PC-9 (cell line): Measurements from ENCODE around the gene SAMHD1. TPM values are rescaled to one million over a fixed set of nuclear protein-coding genes. Genes with fewer than 3 reads are reported as not detected.

Source experiments
- BruUV-seq: library from RNA; stranded (reverse); fragments of 400-500 nt; replicated peaks from 2 replicates; lab custom pipeline; 2021; lab: Mats Ljungman, UMichigan
- CTCF ChIA-PET: fragments of 300-600 bp; sonication (Branson Sonifier 250); formaldehyde crosslinking; loops from one replicate; lab custom pipeline; 2022; ENCODE audit warnings: antibody characterized with exemption; lab: Charles Lee
- POLR2A ChIA-PET: fragments of 300-600 bp; sonication (Branson Sonifier 250); formaldehyde crosslinking; loops from one replicate; lab custom pipeline; 2022; ENCODE audit warnings: antibody characterized with exemption; ENCODE audit not compliant: unreplicated experiment; lab: Charles Lee
- DNase-seq, 2 experiments: peaks; one replicate each; pipeline versions ENCODE4 v3.0.0 to v3.0.0-alpha.2; 2015 to 2022; ENCODE audit warnings: mixed read lengths in 1 of 2
- H2AFZ ChIP-seq: fragments of 200-600 bp; sonication (generic); 2 replicates; pipeline ENCODE4 v1.8.1; 2017; ENCODE audit warnings: antibody characterized with exemption
- H3F3A ChIP-seq: fragments of 200-600 bp; sonication (generic); 2 replicates; pipeline ENCODE4 v1.8.1; 2017; ENCODE audit warnings: antibody characterized with exemption, mild to moderate bottlenecking, low read depth; ENCODE audit not compliant: insufficient read depth
- H3K27ac ChIP-seq: fragments of 200-600 bp; sonication (generic); 2 replicates; pipeline ENCODE4 v1.6.1; 2016; ENCODE audit warnings: mixed run types
- H3K27me3 ChIP-seq: fragments of 200-600 bp; sonication (generic); 2 replicates; pipeline ENCODE4 v1.6.1; 2016; ENCODE audit warnings: low read depth, mixed run types; ENCODE audit not compliant: insufficient read depth
- H3K36me3 ChIP-seq: fragments of 200-600 bp; sonication (generic); 2 replicates; pipeline ENCODE4 v1.6.1; 2016; ENCODE audit warnings: low read depth, mixed run types
- H3K4me1 ChIP-seq: fragments of 200-600 bp; sonication (generic); replicated peaks from 2 replicates; pipeline ENCODE4 v1.6.1; 2016; ENCODE audit warnings: mixed run types; ENCODE audit not compliant: insufficient read depth
- H3K4me2 ChIP-seq: fragments of 200-600 bp; sonication (generic); 2 replicates; pipeline ENCODE4 v1.6.1; 2017; ENCODE audit warnings: mixed run types
- H3K4me3 ChIP-seq: fragments of 200-600 bp; sonication (generic); 2 replicates; pipeline ENCODE4 v1.6.1; 2016; ENCODE audit warnings: mixed run types
- H3K79me2 ChIP-seq: fragments of 200-600 bp; sonication (generic); 2 replicates; pipeline ENCODE4 v1.6.1; 2017; ENCODE audit warnings: low read depth, mixed run types
- H3K9me2 ChIP-seq: fragments of 200-600 bp; sonication (generic); 2 replicates; pipeline ENCODE4 v1.8.1; 2017; ENCODE audit warnings: mild to moderate bottlenecking; ENCODE audit not compliant: insufficient read depth
- H3K9me3 ChIP-seq: fragments of 200-600 bp; sonication (generic); 2 replicates; pipeline ENCODE4 v1.8.1; 2016; ENCODE audit warnings: low read depth; ENCODE audit not compliant: insufficient read depth
- H4K20me1 ChIP-seq: fragments of 200-600 bp; sonication (generic); 2 replicates; pipeline ENCODE4 v1.8.1; 2017; ENCODE audit not compliant: insufficient read depth
- EZH2 ChIP-seq: fragments of 200-600 bp; sonication (generic); IDR thresholded peaks from 2 replicates; pipeline ENCODE4 v1.8.0; 2017; ENCODE audit warnings: antibody characterized with exemption, low read depth
- intact Hi-C: fragments of 100-400 bp; cut with micrococcal nuclease; formaldehyde crosslinking; loops from one replicate; pipeline ENCODE4 v1.10.0; 2022; ENCODE audit not compliant: unreplicated experiment
- total RNA-seq: library from RNA; stranded (reverse); gene quantifications from 2 replicates; pipeline ENCODE4 v1.2.3, GENCODE V29; 2021
- TF ChIP-seq, protein P1 (sequence below): fragments of 200-600 bp; sonication (generic); conservative IDR thresholded peaks from 2 replicates; pipeline ENCODE4 v1.6.1; 2017; ENCODE audit warnings: mixed run types, antibody characterized with exemption, mild to moderate bottlenecking, moderate library complexity

The SAMHD1 gene
- total RNA-seq, 1 experiment from 2014 or later, result 21.2 TPM

GRCh38 chr20:36959242-36959641, 7.7 kb upstream of the SAMHD1 start:
- Histone ChIP-seq H2AFZ (no peak overlapping the region), H3K9me3 (0 out of 2 replicates have a peak, but pooled peaks cover 2% of the 10 kb centered on the region), H3K4me2 (no peak overlapping the region), H3F3A (no peaks in the 10 kb centered on the region), H3K27me3 (no peaks in the 10 kb centered on the region), H3K27ac (no peak overlapping the region), H4K20me1 (no peaks in the 10 kb centered on the region), H3K9me2 (no peaks in the 10 kb centered on the region), H3K79me2 (no peaks in the 10 kb centered on the region), H3K4me1 (no peaks in the 10 kb centered on the region), H3K36me3 (no peaks in the 10 kb centered on the region), H3K4me3 (no peak overlapping the region)
- no peak for DNase-seq
- ChIA-PET CTCF (no interaction called here), POLR2A (no interaction called here)
- intact Hi-C loops, result no loop called here
- BruUV-seq, result no TSS peak
- TF ChIP-seq, protein P1, sequence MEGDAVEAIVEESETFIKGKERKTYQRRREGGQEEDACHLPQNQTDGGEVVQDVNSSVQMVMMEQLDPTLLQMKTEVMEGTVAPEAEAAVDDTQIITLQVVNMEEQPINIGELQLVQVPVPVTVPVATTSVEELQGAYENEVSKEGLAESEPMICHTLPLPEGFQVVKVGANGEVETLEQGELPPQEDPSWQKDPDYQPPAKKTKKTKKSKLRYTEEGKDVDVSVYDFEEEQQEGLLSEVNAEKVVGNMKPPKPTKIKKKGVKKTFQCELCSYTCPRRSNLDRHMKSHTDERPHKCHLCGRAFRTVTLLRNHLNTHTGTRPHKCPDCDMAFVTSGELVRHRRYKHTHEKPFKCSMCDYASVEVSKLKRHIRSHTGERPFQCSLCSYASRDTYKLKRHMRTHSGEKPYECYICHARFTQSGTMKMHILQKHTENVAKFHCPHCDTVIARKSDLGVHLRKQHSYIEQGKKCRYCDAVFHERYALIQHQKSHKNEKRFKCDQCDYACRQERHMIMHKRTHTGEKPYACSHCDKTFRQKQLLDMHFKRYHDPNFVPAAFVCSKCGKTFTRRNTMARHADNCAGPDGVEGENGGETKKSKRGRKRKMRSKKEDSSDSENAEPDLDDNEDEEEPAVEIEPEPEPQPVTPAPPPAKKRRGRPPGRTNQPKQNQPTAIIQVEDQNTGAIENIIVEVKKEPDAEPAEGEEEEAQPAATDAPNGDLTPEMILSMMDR, result no peak
- no peak for TF ChIP-seq EZH2

GRCh38 chr20:36957875-36958667, 6.6 kb upstream of the SAMHD1 start:
- Histone ChIP-seq H2AFZ (no peak overlapping the region), H3K9me2 (no peaks in the 10 kb centered on the region), H3K4me1 (no peaks in the 10 kb centered on the region), H3K4me3 (no peak overlapping the region), H3K36me3 (no peaks in the 10 kb centered on the region), H4K20me1 (no peaks in the 10 kb centered on the region), H3K9me3 (0 out of 2 replicates have a peak, but pooled peaks cover 2% of the 10 kb centered on the region), H3K27me3 (no peaks in the 10 kb centered on the region), H3F3A (no peaks in the 10 kb centered on the region), H3K4me2 (no peak overlapping the region), H3K79me2 (no peaks in the 10 kb centered on the region), H3K27ac (no peak overlapping the region)
- BruUV-seq, result no TSS peak
- no peak for DNase-seq
- ChIA-PET POLR2A (no interaction called here), CTCF (no interaction called here)
- intact Hi-C loops, result no loop called here
- TF ChIP-seq EZH2, result no peak
- TF ChIP-seq, protein P1, result no peak

DNA sequence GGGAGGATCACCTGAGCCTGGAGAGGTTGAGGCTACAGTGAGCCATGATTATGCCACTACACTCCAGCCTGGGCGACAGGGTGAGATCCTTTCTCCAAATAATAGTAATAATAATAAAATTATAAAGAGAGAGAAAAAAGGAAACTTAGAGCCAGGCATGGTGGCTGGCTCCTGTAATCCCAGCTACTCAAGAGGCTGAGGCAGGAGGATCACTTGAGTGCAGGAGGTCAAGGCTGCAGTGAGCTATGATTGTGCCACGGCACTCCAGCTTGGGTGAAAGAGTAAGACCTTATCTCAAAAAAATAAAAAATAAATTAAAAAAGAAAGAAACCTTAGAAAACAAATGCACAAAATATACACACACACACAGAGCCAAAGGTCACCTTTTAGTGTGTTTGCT, 5.2 kb upstream of the SAMHD1 start:
- TF ChIP-seq, protein P1, result no peak
- TF ChIP-seq EZH2, result no peak
- H3K4me3 ChIP-seq, result no peak overlapping the region
- H3K9me2 ChIP-seq, result no peaks in the 10 kb centered on the region
- BruUV-seq, result no TSS peak
- no peaks in the 10 kb centered on the region for H3K79me2 ChIP-seq
- intact Hi-C loops, result no loop called here
- H3K4me1 ChIP-seq, result no peaks in the 10 kb centered on the region
- no peak overlapping the region for H2AFZ ChIP-seq
- DNase-seq, result no peak
- CTCF ChIA-PET, result no interaction called here
- no peaks in the 10 kb centered on the region for H4K20me1 ChIP-seq
- H3F3A ChIP-seq, result no peaks in the 10 kb centered on the region
- no peak overlapping the region for H3K27ac ChIP-seq
- H3K4me2 ChIP-seq, result no peak overlapping the region
- H3K27me3 ChIP-seq, result no peaks in the 10 kb centered on the region
- H3K9me3 ChIP-seq, result no peaks in the 10 kb centered on the region
- no peaks in the 10 kb centered on the region for H3K36me3 ChIP-seq
- POLR2A ChIA-PET, result no interaction called here
